HG03108 (cell line): ENCODE results near the gene GALC.
"Not testable (repeated sequence)": the region's sequence is repeated elsewhere in the genome, so short reads cannot be mapped to it uniquely, and the experiment has no call there.

ENCODE experiments used
- ATAC-seq: cut with Tn5 transposase; IDR thresholded peaks from one replicate; pipeline ENCODE4 v1.9.1; 2021; ENCODE audit warnings: moderate library complexity; ENCODE audit not compliant: unreplicated experiment

GALC gene

GRCh38 chr14:87992718-87993628, at the start of gene GALC:
Gene GALC (minus strand): TSS chr14:87993182. CDS start chr14:87993164, 18 bp downstream.
- peak; percentile 90 for ATAC-seq

- no peak for ATAC-seq
Observed at GRCh38 chr14:88040146-88040545, 47.2 kb upstream of the GALC start.

GRCh38 chr14:88039197-88039596, 46.2 kb upstream of the GALC start:
- no peak for ATAC-seq

- no peak for ATAC-seq
Observed at GRCh38 chr14:88037325-88037724, 44.3 kb upstream of the GALC start.

- no peak for ATAC-seq
Observed at GRCh38 chr14:88036422-88036821, 43.4 kb upstream of the GALC start.

GRCh38 chr14:88034076-88034475, 41.1 kb upstream of the GALC start:
- no peak for ATAC-seq

GRCh38 chr14:88032373-88032772, 39.4 kb upstream of the GALC start:
- no peak for ATAC-seq

- no peak for ATAC-seq
Observed at GRCh38 chr14:88030892-88031291, 37.9 kb upstream of the GALC start.

- ATAC-seq, result no peak
Observed at GRCh38 chr14:88030079-88030478, 37.1 kb upstream of the GALC start.

GRCh38 chr14:88029500-88029899, 36.5 kb upstream of the GALC start:
- ATAC-seq, result no peak

GRCh38 chr14:88026890-88027289, 33.9 kb upstream of the GALC start:
- ATAC-seq, result no peak

- ATAC-seq, result no peak
Observed at GRCh38 chr14:88025313-88025712, 32.3 kb upstream of the GALC start.

GRCh38 chr14:88024252-88025086, 31.5 kb upstream of the GALC start:
- ATAC-seq, result not testable (repeated sequence)

GRCh38 chr14:88023658-88024187, 30.7 kb upstream of the GALC start:
- ATAC-seq, result no peak

- no peak for ATAC-seq
Observed at GRCh38 chr14:88017535-88017934, 24.6 kb upstream of the GALC start.

- no peak for ATAC-seq
Observed at GRCh38 chr14:88016768-88017167, 23.8 kb upstream of the GALC start.

- ATAC-seq, result peak; percentile 90
Observed at GRCh38 chr14:88013750-88014349, 20.9 kb upstream of the GALC start.

- no peak for ATAC-seq
Observed at GRCh38 chr14:88012495-88012894, 19.5 kb upstream of the GALC start.

GRCh38 chr14:88010331-88010730, 17.3 kb upstream of the GALC start:
- no peak for ATAC-seq

- ATAC-seq, result no peak
Observed at GRCh38 chr14:88009486-88009885, 16.5 kb upstream of the GALC start.
